ENCODE measurements around the gene ARIH1.

DNA sequence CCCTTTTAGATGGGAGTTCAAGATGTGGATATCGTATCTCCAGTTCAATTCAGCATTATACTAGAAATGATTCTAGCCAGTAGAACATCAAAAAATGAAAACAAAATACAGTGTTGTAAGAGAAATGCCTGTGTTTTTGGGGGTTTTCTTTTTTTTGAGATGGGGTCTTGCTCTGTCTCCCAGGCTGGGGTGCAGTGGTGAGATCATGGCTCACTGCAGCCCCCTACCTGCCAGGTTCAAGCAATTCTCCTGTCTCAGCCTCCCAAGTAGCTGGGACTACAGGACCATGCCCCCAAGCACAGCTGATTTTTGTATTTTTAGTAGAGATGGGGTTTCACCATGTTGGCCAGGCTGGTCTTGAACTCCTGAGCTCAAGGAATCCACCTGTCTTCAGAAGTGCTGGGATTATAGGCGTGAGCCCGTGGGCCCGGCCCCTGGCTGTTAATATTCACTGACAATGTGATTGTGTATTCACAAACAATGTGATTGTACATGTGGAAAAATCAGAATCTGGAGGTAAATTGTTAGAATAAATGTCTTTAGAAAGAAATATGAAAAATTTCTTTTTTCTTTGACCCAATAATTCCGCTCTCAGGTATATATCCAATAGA is 59.0 kb downstream of the ARIH1 start:
- TF ChIP-seq, protein P1, sequence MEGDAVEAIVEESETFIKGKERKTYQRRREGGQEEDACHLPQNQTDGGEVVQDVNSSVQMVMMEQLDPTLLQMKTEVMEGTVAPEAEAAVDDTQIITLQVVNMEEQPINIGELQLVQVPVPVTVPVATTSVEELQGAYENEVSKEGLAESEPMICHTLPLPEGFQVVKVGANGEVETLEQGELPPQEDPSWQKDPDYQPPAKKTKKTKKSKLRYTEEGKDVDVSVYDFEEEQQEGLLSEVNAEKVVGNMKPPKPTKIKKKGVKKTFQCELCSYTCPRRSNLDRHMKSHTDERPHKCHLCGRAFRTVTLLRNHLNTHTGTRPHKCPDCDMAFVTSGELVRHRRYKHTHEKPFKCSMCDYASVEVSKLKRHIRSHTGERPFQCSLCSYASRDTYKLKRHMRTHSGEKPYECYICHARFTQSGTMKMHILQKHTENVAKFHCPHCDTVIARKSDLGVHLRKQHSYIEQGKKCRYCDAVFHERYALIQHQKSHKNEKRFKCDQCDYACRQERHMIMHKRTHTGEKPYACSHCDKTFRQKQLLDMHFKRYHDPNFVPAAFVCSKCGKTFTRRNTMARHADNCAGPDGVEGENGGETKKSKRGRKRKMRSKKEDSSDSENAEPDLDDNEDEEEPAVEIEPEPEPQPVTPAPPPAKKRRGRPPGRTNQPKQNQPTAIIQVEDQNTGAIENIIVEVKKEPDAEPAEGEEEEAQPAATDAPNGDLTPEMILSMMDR (conservative IDR thresholded peaks at IDR 0.05; ENCODE audit: low read depth, low read length): peak; percentile 54
- no peak for TF ChIP-seq EZH2 (IDR thresholded peaks at IDR 0.05; ENCODE audit: borderline replicate concordance, low read depth, low read length, poor library complexity, severe bottlenecking)

All from A673 (cell line).